ENCODE data around the gene MAN1A1. TPM values are rescaled to one million over a fixed set of nuclear protein-coding genes. Genes with fewer than 3 reads are reported as not detected.

Gene MAN1A1
- total RNA-seq, 1 donor from 2014 or later = 116 TPM

DNA sequence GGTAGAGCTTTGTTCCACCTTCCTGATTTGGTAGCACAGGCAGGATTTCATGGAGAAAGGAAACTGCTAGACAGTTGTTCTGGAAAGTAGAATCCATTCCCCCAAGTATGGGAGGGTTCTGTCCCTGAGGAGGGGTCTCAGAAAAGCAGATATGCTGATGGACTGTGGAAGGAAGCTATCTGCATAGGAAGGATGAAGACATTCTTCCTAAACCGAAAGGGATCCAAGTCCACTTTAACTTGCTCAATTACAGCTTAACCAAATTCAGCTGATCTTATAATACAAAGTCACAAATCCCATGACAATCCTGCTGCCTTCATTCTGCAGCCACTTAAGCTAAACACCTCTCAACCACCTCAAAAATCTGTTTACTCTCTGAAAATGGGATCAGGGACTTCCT, 2.6 kb downstream of the MAN1A1 start:
- DNase-seq (ENCODE audit: low spot score) = no peak

DNA sequence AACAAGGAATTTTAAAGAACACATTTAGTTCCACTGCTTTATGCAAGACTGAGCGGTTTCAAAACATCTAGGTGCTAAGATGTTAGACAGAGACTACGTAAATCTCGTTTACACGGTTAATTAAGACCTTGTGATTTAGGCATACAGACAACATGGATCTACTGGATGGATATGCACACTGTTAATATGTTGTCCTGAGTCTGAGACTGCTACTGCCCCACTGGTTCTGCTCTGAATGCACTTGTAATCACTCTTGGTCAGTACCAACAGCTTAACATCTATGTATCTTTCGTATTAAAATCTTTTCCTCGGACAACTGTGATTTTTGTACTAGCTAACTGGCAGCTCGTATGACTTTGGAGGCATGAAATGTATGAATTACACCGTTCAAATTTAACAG, 3.1 kb downstream of the MAN1A1 start:
- no peak for DNase-seq (ENCODE audit: low spot score)
- ATAC-seq = no peak

More for the DNA sequence above, 2.6 kb downstream of the MAN1A1 start:
- no peak for ATAC-seq

DNA sequence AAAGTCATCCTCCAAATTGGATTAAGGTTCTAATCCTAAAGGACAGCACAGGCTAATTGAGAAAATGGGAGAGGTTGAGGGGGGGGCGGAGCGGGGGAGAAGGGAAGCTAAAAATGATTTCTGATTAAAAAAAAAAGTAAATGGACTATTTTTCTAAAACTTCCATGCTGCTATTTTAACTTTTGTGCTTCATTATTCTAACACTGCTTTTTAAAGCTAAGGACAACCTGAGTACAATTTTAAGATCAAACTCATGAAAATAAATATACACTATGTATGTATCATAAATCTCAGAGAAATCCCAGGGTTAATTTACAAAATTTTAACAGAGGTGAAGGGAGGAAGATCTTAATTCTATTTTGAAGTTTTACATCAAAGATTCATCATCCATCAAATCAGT, 4.4 kb downstream of the MAN1A1 start:
- ATAC-seq = no peak
- DNase-seq (ENCODE audit: low spot score) = no peak

DNA sequence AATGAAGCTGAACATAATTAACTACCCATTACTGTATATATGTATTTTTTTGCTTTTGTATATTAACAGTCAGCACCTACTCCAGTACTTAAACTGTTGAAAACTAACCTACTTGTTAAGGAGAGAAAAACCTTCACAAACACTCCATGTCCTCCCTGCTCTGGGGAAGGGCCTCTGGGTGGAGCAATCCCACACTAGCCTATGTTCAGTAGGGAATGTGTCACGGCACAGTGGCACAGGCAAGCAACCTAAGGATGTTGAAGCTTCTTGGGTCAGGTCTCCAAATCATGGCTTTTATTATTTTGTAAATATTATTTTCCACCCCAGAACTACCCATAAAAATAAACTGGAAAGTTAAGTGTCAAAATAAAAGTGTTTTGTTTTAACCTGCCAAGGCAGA, 5.3 kb downstream of the MAN1A1 start:
- no peak for ATAC-seq
- DNase-seq (ENCODE audit: low spot score) = no peak

DNA sequence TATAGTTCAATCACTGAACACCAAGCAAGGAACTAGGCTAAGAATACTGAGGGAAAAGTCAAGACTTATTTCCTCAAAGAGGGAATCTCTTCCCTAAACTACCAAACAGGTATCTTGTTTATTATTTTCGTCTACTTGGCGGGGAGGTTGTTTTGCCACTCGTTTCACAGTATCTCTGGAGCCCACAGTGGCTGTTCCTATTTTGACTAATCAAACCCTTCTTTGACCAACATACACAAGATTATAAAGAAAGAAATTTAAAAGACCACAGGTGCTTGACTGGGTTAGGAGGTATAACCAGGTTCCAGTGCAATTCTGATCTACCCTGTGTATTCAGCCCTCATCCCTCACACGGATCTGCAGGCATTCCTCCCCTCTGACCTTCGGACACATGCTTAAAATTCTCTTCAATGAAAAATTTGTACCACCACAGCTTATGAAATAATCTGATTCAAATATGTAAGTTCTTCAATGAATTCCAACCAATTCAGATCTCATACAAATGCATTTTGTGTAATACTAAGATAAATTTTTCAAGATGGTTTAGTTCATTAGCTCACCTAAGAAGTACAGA, 5.9 kb downstream of the MAN1A1 start:
- ATAC-seq = no peak
- no peak for DNase-seq (ENCODE audit: low spot score)

DNA sequence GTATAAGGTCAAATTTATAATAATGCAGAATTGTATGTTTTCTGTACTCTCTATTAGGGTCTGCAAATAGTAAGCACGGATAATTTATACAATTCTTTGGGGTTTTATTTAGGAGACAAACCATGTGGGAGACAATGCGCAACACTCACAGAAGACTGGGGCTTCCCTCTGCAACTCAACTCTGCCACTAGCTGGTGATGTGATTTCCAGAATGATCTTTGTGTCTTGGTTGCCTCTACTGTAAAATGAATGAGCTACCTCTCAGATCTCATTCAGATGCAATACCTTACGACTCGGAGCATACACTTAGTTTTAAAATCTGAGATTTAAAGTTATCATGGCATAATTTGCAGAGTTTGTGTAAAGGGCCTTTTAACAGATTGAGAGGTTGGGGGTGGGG, 6.4 kb downstream of the MAN1A1 start:
- DNase-seq (ENCODE audit: low spot score) (no peak), ATAC-seq (no peak)

DNA sequence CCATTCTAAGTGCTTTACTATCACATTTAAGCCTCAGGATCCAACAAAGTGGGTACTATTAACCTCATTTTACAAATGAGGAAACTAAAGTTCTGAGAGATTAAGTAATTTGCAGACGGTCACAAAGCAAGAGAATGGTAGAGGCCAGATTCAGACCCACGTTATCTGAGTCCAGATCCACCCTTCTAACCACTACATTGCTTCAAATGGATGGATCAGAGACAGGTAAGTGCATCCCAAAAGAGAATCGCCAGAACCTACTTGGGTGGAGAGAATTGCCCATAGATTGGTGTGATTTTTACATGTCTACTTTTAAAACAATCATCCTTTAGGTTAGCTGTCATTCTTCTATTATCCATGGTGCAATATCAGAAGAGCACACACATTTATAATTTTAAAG, 7.1 kb downstream of the MAN1A1 start:
- ATAC-seq (no peak), DNase-seq (ENCODE audit: low spot score) (no peak)

DNA sequence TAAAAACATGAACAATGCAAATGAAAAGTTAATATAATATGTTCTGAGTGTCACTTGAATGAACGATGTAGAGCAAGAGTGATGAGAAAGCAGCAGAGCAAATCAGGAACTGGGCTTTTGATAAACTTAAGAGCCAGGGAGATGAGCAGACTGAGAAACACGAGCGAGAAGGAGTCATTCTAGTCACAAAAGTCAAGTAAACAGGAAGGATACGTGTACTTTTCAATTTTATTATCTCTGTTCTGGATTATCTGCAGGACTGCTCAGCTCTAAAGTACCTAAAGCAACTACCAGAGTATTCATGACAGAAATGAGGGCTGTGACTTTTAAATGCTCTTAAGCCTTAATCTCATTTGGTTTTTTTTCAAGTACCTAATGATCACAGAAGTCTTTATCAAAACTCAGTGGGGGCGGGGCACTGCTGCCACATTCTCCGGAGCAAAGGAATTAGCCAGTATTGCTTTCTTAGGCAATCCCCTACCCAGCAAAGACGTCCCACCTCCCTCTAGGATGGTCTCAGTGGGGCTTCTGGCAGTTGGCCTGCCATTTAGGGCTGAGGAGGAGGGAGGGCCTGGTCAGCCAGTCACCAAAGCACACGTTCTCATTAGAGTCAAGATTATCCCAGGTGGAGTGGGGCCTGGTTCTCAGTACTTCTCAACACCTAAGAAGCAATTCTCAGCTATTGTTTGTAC, 8.6 kb downstream of the MAN1A1 start:
- ATAC-seq = no peak
- no peak for DNase-seq (ENCODE audit: low spot score)

DNA sequence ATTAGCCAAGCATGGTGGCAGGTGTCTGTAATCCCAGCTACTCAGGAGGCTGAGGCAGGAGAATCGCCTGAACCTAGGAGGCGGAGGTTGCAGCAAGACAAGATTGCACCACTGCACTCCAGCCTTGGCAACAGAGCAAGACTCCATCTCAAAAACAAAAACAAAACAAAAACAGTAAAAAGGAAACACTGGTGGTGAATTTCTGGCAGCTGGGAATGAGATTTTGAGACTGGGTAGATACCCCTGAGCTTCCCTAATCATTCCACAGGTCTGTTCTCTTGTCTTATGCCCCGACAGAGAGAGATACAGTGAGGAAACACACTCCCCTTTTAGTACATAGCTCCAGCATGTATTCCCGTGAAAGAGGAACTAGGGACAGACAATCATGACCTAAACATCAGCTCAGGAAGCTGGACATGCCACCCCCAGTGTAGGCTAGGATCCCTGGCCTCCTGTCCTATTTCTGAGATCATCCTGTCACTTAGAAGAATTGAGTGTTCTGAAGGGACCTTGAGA, 9.6 kb downstream of the MAN1A1 start:
- DNase-seq (ENCODE audit: low spot score) (no peak), ATAC-seq (peak; percentile 41)

DNA sequence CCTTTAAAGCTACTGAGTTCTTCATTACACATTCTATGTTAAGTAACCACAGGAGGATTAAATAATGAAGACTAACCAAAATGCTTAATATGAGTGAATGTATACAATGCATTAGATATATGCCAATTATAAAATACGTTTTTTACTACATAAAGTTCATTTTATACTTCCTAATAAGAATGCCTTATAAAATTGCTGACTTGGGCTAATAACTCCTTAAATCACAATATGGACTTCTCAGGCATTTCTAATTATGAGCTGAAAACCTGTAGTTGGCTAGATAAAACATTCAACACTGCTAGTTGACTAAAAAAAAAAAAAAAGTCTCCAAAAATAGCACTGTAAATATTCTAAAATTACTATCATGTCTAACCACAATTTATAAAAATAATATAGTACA, 11.8 kb downstream of the MAN1A1 start:
- ATAC-seq = no peak
- DNase-seq (ENCODE audit: low spot score) = no peak

DNA sequence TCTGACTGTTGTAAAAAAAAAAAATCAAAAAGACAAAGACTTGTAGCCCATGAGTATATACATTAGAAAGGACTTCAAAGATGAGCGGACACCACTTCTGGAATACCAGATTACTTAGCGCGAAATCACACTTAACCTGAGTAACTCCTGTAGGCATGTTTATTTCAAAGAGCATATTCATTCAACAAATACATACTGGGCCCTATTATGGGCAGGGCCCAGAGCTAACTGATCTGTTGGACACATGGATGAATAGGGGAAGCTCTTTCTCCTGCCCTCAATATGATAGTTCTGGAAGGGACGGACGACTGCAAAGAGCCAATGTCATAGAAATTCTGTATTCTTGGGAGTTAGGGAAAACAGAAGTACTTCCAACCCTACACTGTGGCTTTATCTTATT, 12.3 kb downstream of the MAN1A1 start:
- ATAC-seq = no peak
- no peak for DNase-seq (ENCODE audit: low spot score)

DNA sequence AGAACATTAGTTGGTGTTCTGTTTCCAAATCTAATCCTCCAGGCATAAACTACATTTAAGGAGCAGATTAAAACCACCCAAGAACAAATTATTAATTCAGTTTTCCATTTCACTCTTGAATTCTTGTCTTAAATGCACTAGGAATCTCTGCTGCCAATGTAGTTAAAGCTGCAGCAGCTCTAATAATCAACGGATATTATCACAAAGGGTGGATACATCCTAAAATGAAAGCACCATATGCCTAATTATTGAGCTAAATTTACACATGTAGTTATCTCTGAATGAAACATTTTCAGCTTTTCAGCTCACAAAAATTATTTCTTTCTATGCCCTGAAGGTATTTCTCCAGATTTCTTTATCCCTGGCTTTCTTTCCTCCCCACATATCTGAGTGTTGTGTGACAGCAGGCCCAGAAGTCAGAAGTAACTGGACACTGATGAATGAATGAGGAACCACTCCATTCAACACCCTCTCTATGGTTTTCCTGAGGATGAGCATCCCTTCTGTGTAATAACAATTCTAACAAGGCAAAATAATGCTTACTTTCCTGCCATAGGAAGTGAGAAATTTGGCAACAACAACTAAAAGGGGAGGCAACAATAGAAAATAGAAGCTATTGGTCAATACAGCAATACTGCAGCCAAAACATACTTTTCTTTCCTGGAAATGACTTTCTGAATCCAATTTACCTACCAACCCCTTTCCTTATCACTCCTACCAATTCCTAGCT, 14.9 kb downstream of the MAN1A1 start:
- ATAC-seq = peak; percentile 62
- no peak for DNase-seq (ENCODE audit: low spot score)

DNA sequence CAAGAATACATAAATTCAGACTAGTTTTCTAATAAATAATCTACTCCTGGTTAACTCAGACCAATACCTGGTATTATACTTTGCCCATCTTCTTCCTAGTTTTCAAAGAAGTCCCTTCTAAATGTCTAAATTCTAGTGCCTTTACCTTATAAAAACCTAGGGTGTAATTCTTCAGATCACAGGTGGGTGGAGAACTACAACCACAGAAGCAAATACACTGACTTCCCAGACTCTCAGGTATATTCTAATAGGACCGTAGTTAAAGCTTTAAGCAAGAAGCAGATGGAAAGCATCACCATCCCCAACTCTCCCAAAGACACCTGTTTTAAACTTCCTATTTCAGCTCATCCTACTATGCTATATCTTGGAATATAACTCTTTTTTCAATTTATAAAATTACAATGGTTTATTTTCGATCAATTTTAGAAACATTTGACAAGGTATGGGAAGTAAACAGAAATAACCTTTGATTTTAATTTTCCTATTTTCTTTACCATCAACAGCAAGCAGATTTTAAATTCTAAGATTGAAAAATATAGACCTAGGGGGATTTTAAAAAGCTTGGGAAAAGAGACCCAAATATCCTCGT, 15.8 kb downstream of the MAN1A1 start:
- no peak for DNase-seq (ENCODE audit: low spot score)
- ATAC-seq = peak; percentile 76

DNA sequence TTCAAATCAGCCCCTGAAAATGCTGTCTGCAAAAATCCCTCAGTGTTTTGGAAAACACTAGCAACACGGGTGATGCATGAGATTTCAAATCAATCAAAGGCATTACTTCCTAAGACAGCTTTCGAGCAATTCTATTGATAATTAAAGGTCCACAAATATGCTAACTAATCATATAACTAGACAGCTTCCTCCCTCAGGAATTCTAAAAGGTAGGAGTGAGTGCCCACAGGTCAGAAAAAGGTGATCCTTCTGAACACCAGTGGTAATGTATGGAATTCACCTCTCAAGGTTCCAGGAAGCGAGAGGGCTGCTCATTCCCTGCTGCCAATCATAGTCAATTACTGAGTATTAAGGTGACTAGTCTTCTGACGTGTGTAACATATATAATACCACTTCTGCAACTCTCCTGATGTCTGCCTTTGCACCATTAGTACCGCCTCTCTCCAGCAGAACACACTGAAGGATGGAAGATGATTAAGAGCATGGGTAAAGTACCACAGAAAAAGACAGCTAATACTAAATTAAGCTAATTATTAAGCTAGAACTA, 16.4 kb downstream of the MAN1A1 start:
- ATAC-seq = no peak
- no peak for DNase-seq (ENCODE audit: low spot score)

DNA sequence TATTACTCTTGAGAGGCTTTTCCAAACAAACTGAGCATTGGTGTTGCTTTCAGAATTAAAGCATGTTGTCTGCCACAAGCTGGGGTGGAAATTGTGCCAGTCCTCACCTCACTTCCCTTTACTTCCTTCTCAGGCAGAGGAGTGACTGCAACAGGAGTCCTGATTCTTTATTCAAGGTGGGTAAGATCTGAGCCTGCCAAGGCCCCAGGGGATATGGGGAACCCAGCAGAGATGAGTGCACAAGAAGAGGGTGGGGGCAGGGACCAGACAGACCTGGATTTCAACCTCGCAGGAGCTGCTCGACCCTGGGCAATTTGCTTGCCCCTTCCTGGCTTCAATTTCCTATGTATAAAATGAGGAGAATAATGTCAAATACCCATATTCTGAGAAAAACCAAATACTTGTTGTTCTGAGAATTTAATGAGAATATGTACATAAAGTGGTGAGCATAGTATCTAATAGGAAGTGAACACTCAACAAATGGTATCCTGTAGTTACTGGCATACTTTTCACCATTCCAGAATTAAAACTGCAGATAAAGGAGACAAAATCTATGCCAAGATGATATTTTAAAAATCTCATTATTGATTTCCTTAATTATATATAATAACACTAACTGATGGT, 17.8 kb downstream of the MAN1A1 start:
- no peak for DNase-seq (ENCODE audit: low spot score)
- no peak for ATAC-seq

DNA sequence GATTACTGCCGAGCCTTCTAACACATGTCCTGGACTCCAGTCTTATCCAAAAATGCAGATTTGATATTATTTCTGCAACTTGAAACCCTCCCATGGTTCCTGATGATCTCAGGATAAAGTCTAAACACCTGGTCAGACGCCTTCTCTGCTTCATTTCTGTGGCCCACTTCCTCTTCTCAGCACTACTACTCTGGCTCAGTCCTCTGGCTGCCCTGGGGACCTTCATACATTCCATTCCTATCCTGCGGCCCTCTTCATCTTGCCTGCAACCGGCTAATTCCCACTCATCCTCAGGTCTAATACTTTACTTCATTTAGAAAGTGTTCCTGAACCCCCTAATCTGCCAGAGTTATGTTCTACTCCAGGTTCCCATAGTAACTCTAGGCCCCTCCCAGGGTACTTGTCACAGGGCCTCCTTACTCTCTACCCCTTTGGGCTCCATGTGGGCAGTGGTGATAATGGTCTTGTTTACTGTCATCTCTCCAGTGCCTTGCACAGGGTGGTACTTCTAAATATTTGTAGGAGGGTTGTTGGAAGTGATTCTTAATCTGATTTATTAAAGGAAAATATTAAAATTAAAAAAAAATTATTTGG, 18.9 kb downstream of the MAN1A1 start:
- no peak for DNase-seq (ENCODE audit: low spot score)
- no peak for ATAC-seq

DNA sequence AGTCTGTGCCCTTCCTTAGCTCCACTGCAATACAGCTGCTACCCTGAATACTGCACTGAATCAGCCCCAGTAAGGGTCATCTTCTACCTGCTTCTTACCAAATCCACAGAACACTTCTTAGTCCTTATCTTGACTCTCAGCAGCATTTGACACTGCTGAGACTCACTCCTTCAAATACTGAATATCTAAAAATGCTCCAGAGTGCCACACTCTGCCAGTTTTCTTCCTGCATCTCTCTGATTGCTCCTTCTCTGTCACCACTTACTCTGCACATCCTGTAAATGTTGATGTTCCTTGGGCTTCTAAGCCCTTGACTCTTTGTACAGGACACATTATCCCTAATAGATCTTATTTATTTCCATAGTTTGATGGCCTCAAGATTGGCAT, 19.8 kb downstream of the MAN1A1 start:
- ATAC-seq = no peak
- no peak for DNase-seq (ENCODE audit: low spot score)

DNA sequence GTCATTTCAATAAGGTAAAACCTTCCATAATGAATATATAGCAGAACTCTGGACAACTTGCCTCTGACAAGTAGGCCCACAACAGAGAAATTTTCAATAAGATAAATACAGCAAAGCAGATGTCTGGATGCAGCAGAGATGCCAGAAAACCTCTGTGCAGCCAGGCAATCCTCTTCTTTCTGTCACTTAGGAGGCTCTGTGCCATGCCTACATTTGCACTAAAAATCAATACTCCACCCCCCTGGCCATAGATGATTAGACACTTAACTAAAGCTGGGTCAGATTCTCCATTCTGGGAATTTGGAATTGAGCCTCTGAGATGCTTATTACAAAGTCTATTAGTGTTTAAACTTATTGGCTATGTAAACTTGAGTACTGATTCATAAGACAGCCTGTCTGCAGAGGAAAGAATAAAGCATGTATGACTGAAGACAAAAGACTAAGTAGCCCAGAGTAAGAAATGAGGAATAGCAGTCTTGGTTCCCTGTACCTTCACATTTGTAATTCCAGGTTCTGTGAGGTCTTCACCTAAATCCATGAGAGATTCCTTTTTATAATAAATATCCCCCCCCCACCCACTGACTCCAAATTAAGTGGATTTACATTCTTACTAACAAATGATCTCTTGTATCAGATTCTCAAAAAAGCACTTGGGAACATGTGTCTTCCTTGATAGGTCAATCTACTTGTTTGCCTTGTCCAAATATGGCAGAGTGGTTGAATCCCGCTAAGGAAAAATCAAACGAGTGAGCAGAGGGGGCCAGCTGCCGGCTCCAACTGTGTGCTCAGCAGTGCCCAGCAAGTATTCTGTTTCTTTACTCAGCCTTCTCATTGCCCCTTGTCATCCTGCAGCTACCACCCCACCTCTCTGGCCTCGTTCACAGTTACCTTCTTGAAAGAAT, 20.4 kb downstream of the MAN1A1 start:
- DNase-seq (ENCODE audit: low spot score) = no peak
- peak; percentile 66 for ATAC-seq

DNA sequence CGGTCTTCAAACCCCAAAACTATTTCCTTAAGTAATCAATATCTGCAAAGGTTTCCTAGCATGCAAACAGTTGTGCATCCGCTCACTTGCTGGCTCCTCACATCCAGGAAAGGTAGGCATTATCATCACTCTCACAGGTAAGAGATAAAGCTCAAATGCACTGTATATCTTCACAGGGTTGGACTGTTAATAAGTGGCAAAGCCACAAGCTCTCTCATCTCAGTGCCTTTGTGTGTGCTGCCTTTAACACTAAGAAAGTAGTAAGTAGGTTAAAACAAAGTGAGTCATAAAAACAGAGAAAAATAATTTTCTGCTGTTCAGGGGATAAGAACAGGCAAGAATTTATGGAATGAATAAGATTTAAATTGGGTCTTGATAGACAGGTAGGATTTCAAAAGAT, 21.3 kb downstream of the MAN1A1 start:
- DNase-seq (ENCODE audit: low spot score) (no peak), ATAC-seq (no peak)

DNA sequence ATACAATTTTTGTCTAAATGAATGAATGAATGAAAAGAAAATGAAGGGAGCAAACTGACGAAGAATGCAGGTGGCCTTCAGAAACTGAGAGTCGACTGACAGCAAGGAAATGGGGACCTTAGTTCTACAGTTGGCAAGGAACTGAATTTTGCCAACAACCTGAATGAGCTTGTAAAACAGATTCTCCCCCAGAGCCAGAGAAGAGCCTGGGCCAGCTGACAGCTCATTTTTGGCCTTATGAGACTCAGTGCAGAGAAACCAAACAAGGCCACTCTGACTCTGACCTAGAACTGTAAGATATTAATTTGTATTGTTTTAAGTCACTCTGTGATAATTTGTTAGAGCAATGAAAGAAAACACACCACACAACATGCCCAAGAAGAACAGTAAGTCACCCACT, 21.8 kb downstream of the MAN1A1 start:
- ATAC-seq = no peak
- DNase-seq (ENCODE audit: low spot score) = no peak
